Keratinocyte (primary cell): ENCODE data around the gene ALOX5. TPM values are rescaled to one million over a fixed set of nuclear protein-coding genes. Genes with fewer than 3 reads are reported as not detected.
A peak's percentile ranks its signal among the peaks of the same experiment; 100 is the strongest.
"Not testable (repeated sequence)": the region's sequence is repeated elsewhere in the genome, so short reads cannot be mapped to it uniquely, and the experiment has no call there.

ENCODE experiments used
- DNase-seq: peaks from one replicate; pipeline ENCODE4 v3.0.0-alpha.2; 2011; ENCODE audit warnings: low read depth, missing footprints, low spot score
- FAIRE-seq: peaks from 2 replicates; lab custom pipeline; 2011; peaks lifted over from hg19 to GRCh38; lab: Jason Lieb, UNC
- H2AFZ ChIP-seq: 2 replicates; pipeline ENCODE4 v1.6.0; 2012; ENCODE audit warnings: low read length, control low read depth, inconsistent platforms; ENCODE audit not compliant: control insufficient read depth
- H3K27ac ChIP-seq: 2 replicates; pipeline ENCODE4 v1.5.1; 2011; ENCODE audit warnings: low read length; ENCODE audit not compliant: control insufficient read depth, insufficient read depth
- H3K27me3 ChIP-seq: 3 replicates; pipeline ENCODE4 v1.6.0; 2011; ENCODE audit warnings: low read length; ENCODE audit not compliant: control insufficient read depth, insufficient read depth; ENCODE audit errors: extremely low read depth
- H3K36me3 ChIP-seq, 2 experiments: 2 replicates in 1 of 2; 3 replicates in 1 of 2; pipeline ENCODE4 v1.5.1; 2011; ENCODE audit warnings: low read length in 2 of 2, mild to moderate bottlenecking in 1 of 2; ENCODE audit not compliant: control insufficient read depth in 2 of 2, insufficient read depth in 2 of 2; ENCODE audit errors: extremely low read depth in 1 of 2
- H3K4me1 ChIP-seq: 3 replicates; pipeline ENCODE4 v1.5.1; 2011; ENCODE audit warnings: low read length; ENCODE audit not compliant: control insufficient read depth, insufficient read depth; ENCODE audit errors: extremely low read depth
- H3K4me2 ChIP-seq: 3 replicates; pipeline ENCODE4 v1.6.0; 2011; ENCODE audit warnings: low read depth, low read length; ENCODE audit not compliant: control insufficient read depth, insufficient read depth; ENCODE audit errors: extremely low read depth
- H3K4me3 ChIP-seq, 3 experiments: fragments of 200-600 bp in 1 of 3; sonication (generic) in 1 of 3; 2 replicates in 2 of 3; 3 replicates in 1 of 3; pipeline ENCODE4 v1.5.1; 2011 to 2016; ENCODE audit warnings: low read length in 3 of 3, mild to moderate bottlenecking in 3 of 3, control low read depth in 2 of 3, inconsistent platforms in 1 of 3, low read depth in 1 of 3, mixed read lengths in 1 of 3, mixed run types in 1 of 3, moderate library complexity in 1 of 3; ENCODE audit not compliant: control insufficient read depth in 2 of 3, insufficient read depth in 2 of 3; ENCODE audit errors: extremely low read depth in 1 of 3
- H3K79me2 ChIP-seq: 2 replicates; pipeline ENCODE4 v1.6.0; 2012; ENCODE audit warnings: low read length; ENCODE audit not compliant: control insufficient read depth, insufficient read depth
- H3K9ac ChIP-seq: 3 replicates; pipeline ENCODE4 v1.6.0; 2011; ENCODE audit warnings: low read length; ENCODE audit not compliant: control insufficient read depth, insufficient read depth; ENCODE audit errors: extremely low read depth
- H3K9me1 ChIP-seq: 3 replicates; pipeline ENCODE4 v1.6.0; 2011; ENCODE audit warnings: low read length; ENCODE audit not compliant: control insufficient read depth, insufficient read depth; ENCODE audit errors: extremely low read depth
- H3K9me3 ChIP-seq: 2 replicates; pipeline ENCODE4 v1.5.1; 2012; ENCODE audit warnings: low read depth, low read length; ENCODE audit not compliant: control insufficient read depth
- H4K20me1 ChIP-seq: 3 replicates; pipeline ENCODE4 v1.6.0; 2011; ENCODE audit warnings: low read length; ENCODE audit not compliant: control insufficient read depth, insufficient read depth; ENCODE audit errors: extremely low read depth
- CTCF ChIP-seq, 3 experiments: IDR thresholded peaks in 1 of 3; conservative IDR thresholded peaks in 1 of 3; optimal IDR thresholded peaks in 1 of 3; 2 replicates in 2 of 3; 3 replicates in 1 of 3; pipeline versions ENCODE3 to v1.5.1; 2011; ENCODE audit warnings: low read length in 3 of 3, mild to moderate bottlenecking in 3 of 3, moderate library complexity in 2 of 3, control low read depth in 1 of 3, inconsistent platforms in 1 of 3; ENCODE audit not compliant: insufficient read depth in 2 of 3; ENCODE audit errors: extremely low read depth in 1 of 3
- EZH2 ChIP-seq: IDR thresholded peaks from one replicate; pipeline ENCODE4 v1.6.1; 2012; ENCODE audit warnings: inconsistent platforms, mild to moderate bottlenecking, low read length, moderate library complexity
- dilution Hi-C: fragments of 300-500 bp; cut with MboI; formaldehyde crosslinking; loops from one replicate; pipeline ENCODE4 v1.7.0; 2020; ENCODE audit warnings: low sequenced_read_pairs; ENCODE audit not compliant: extremely low pct_ligation_motif_present
- polyA plus RNA-seq, 5 experiments: library from polyadenylated mRNA; depleted of rRNA in 3 of 5; stranded (reverse) in 3 of 5; stranded (forward) in 1 of 5; unstranded in 1 of 5; fragments of >200 nt; gene quantifications; 1 replicate in 1 of 5; 2 replicates in 3 of 5; 3 replicates in 1 of 5; pipeline versions ENCODE4 v1.2.1 to v1.2.3, GENCODE V29; 2011 to 2012; ENCODE audit warnings: missing spikeins in 2 of 5, low read depth in 1 of 5, low replicate concordance in 1 of 5

ALOX5 gene
- polyA plus RNA-seq, 1 donor (not counting 4 experiments of a cell fraction or from before 2014, with no cell fraction given) = not detected

GRCh38 chr10:45361983-45362799 lies 11.8 kb upstream of the ALOX5 start:
- H3K9ac ChIP-seq, H3K79me2 ChIP-seq, H3K4me1 ChIP-seq, H2AFZ ChIP-seq, H3K36me3 ChIP-seq, FAIRE-seq, dilution Hi-C loops, H3K27ac ChIP-seq, H3K9me3 ChIP-seq, DNase-seq, H4K20me1 ChIP-seq, H3K27me3 ChIP-seq, H3K9me1 ChIP-seq: not testable (repeated sequence)
- peak overlapping the region; percentile 10 for H3K4me2 ChIP-seq
- H3K4me3 ChIP-seq = peak overlapping the region in 1 of 3 experiments; percentile 4

- H3K9ac ChIP-seq, H2AFZ ChIP-seq, H3K9me3 ChIP-seq, H3K27me3 ChIP-seq, H3K4me1 ChIP-seq, H3K9me1 ChIP-seq, FAIRE-seq, H3K36me3 ChIP-seq, H3K4me2 ChIP-seq, dilution Hi-C loops, H3K27ac ChIP-seq, H4K20me1 ChIP-seq, H3K4me3 ChIP-seq, H3K79me2 ChIP-seq, DNase-seq: not testable (repeated sequence)
Observed at GRCh38 chr10:45367643-45368042, 6.4 kb upstream of the ALOX5 start.

- no peak for FAIRE-seq
- H3K9me1 ChIP-seq = no peaks in the 10 kb centered on the region
- H3K4me3 ChIP-seq = no peak overlapping the region
- no peak overlapping the region for H3K9ac ChIP-seq
- no peak for DNase-seq
- no peak overlapping the region for H2AFZ ChIP-seq
- H3K36me3 ChIP-seq = no peaks in the 10 kb centered on the region
- no peaks in the 10 kb centered on the region for H4K20me1 ChIP-seq
- dilution Hi-C loops = no loop called here
- peaks cover 7% of the 10 kb centered on the region for H3K27me3 ChIP-seq
- H3K9me3 ChIP-seq = no peaks in the 10 kb centered on the region
- no peaks in the 10 kb centered on the region for H3K79me2 ChIP-seq
- no peak overlapping the region for H3K4me2 ChIP-seq
- H3K4me1 ChIP-seq = peaks cover under 1% of the 10 kb centered on the region
- no peak overlapping the region for H3K27ac ChIP-seq
- no peak for TF ChIP-seq CTCF (optimal IDR thresholded peaks at IDR 0.05 in 1 of 3, IDR thresholded peaks at IDR 0.05 in 1 of 3, conservative IDR thresholded peaks at IDR 0.05 in 1 of 3; ENCODE audit: extremely low read depth in 1 of 3, insufficient read depth in 2 of 3, low read length in 3 of 3)
- TF ChIP-seq EZH2 = no peak
Observed at GRCh38 chr10:45368181-45368580, 5.8 kb upstream of the ALOX5 start.
